RWPE2 (cell line): ENCODE results near the gene VASP.
"Not testable (repeated sequence)": the region's sequence is repeated elsewhere in the genome, so short reads cannot be mapped to it uniquely, and the experiment has no call there.

Source experiments
- ATAC-seq: fragments of 200-7000 bp; cut with Tn5 transposase; 3 replicates; pipeline ENCODE4 v1.9.1; 2021; ENCODE audit warnings: low read depth
- DNase-seq: peaks from one replicate; pipeline ENCODE4 v3.0.0-alpha.2; 2020; ENCODE audit warnings: low spot score
- H3K27ac ChIP-seq: fragments of 450-650 bp; 2 replicates; pipeline ENCODE4 v1.5.1; 2017; ENCODE audit warnings: mild to moderate bottlenecking; ENCODE audit not compliant: poor library complexity, severe bottlenecking
- H3K27me3 ChIP-seq: fragments of 250-450 bp; sonication (Bioruptor Pico); 2 replicates; pipeline ENCODE4 v1.5.1; 2021; ENCODE audit warnings: mild to moderate bottlenecking, moderate library complexity; ENCODE audit not compliant: insufficient read depth, poor library complexity, severe bottlenecking
- H3K36me3 ChIP-seq: fragments of 250-450 bp; sonication (Bioruptor Pico); 2 replicates; pipeline ENCODE4 v1.5.1; 2020; ENCODE audit warnings: low read depth, mild to moderate bottlenecking, moderate library complexity
- H3K4me1 ChIP-seq: fragments of 250-450 bp; sonication (Bioruptor Pico); 2 replicates; pipeline ENCODE4 v1.5.1; 2021; ENCODE audit warnings: mild to moderate bottlenecking, moderate library complexity; ENCODE audit not compliant: insufficient read depth, poor library complexity, severe bottlenecking
- H3K4me3 ChIP-seq: fragments of 250-450 bp; sonication (Bioruptor Pico); 2 replicates; pipeline ENCODE4 v1.5.1; 2021; ENCODE audit warnings: mild to moderate bottlenecking, moderate library complexity; ENCODE audit not compliant: severe bottlenecking
- H3K9me3 ChIP-seq: fragments of 250-450 bp; sonication (Bioruptor Pico); 2 replicates; pipeline ENCODE4 v1.5.1; 2021; ENCODE audit warnings: mild to moderate bottlenecking, moderate library complexity; ENCODE audit not compliant: severe bottlenecking
- CTCF ChIP-seq: fragments of 450-650 bp; IDR thresholded peaks from one replicate; pipeline ENCODE4 v1.5.1; 2017; ENCODE audit warnings: mild to moderate bottlenecking, moderate library complexity; ENCODE audit not compliant: poor library complexity, severe bottlenecking

Gene VASP

GRCh38 chr19:45508417-45508860 is 1.2 kb downstream of the VASP start:
- no peaks in the 10 kb centered on the region for H3K27me3 ChIP-seq
- H3K36me3 ChIP-seq: peaks cover 35% of the 10 kb centered on the region
- peaks cover 7% of the 10 kb centered on the region for H3K4me1 ChIP-seq
- no peak for TF ChIP-seq CTCF
- DNase-seq (peak; percentile 85), ATAC-seq (peak; percentile 9; the same call in 2 of the 3 replicates)
- peak overlapping the region; percentile 86 for H3K27ac ChIP-seq
- peak overlapping the region; percentile 83 for H3K4me3 ChIP-seq
- no peaks in the 10 kb centered on the region for H3K9me3 ChIP-seq

- ATAC-seq: peak; percentile 37
- no peak for TF ChIP-seq CTCF
These were observed 1.8 kb downstream of the VASP start for GRCh38 chr19:45508861-45509691.

GRCh38 chr19:45509692-45510015 is 2.4 kb downstream of the VASP start:
- TF ChIP-seq CTCF: no peak
- H3K36me3 ChIP-seq: peaks cover 46% of the 10 kb centered on the region
- H3K27ac ChIP-seq: peak overlapping the region; percentile 86
- peak overlapping the region; percentile 83 for H3K4me3 ChIP-seq
- no peaks in the 10 kb centered on the region for H3K27me3 ChIP-seq
- peaks cover 18% of the 10 kb centered on the region for H3K4me1 ChIP-seq
- H3K9me3 ChIP-seq: no peaks in the 10 kb centered on the region
- no peak for DNase-seq
- ATAC-seq: no peak

More at GRCh38 chr19:45508861-45509691, 1.8 kb downstream of the VASP start:
- DNase-seq: no peak
- Histone ChIP-seq H3K4me3 (peak overlapping the region; percentile 83), H3K27ac (peak overlapping the region; percentile 86), H3K4me1 (peaks cover 12% of the 10 kb centered on the region), H3K27me3 (no peaks in the 10 kb centered on the region), H3K9me3 (no peaks in the 10 kb centered on the region), H3K36me3 (peaks cover 40% of the 10 kb centered on the region)

GRCh38 chr19:45510352-45510751 is 3.1 kb downstream of the VASP start:
- H3K9me3 ChIP-seq, H3K27me3 ChIP-seq, ATAC-seq, DNase-seq, H3K4me3 ChIP-seq: not testable (repeated sequence)
- Histone ChIP-seq H3K4me1 (peaks cover 22% of the 10 kb centered on the region), H3K27ac (peak overlapping the region; percentile 86), H3K36me3 (peaks cover 53% of the 10 kb centered on the region)

GRCh38 chr19:45511074-45511473 is 3.8 kb downstream of the VASP start:
- Histone ChIP-seq H3K36me3 (peaks cover 60% of the 10 kb centered on the region), H3K27ac (no peak overlapping the region), H3K4me1 (peaks cover 17% of the 10 kb centered on the region), H3K9me3 (no peaks in the 10 kb centered on the region), H3K27me3 (no peaks in the 10 kb centered on the region), H3K4me3 (no peak overlapping the region)
- no peak for TF ChIP-seq CTCF
- no peak for ATAC-seq
- DNase-seq: no peak
